Caco-2 (cell line): Measurements from ENCODE around the gene MRC2. TPM values are rescaled to one million over a fixed set of nuclear protein-coding genes. Genes with fewer than 3 reads are reported as not detected.

Source experiments
- BruUV-seq: library from RNA; stranded (reverse); fragments of 400-500 nt; replicated peaks from 2 replicates; lab custom pipeline; 2021; lab: Mats Ljungman, UMichigan
- CTCF ChIA-PET: fragments of 300-600 bp; sonication (Branson Sonifier 250); formaldehyde crosslinking; loops from one replicate; lab custom pipeline; 2022; ENCODE audit warnings: antibody characterized with exemption; lab: Charles Lee
- POLR2A ChIA-PET: fragments of 300-600 bp; sonication (Branson Sonifier 250); formaldehyde crosslinking; loops from one replicate; lab custom pipeline; 2022; ENCODE audit warnings: antibody characterized with exemption; lab: Charles Lee
- DNase-seq, 2 experiments: peaks; one replicate each; pipeline versions ENCODE4 v3.0.0 to v3.0.0-alpha.2; 2020 to 2022
- H3K27me3 ChIP-seq: replicated peaks from 2 replicates; pipeline ENCODE4 v1.6.0; 2011; ENCODE audit warnings: low read length; ENCODE audit not compliant: control insufficient read depth, insufficient read depth
- H3K36me3 ChIP-seq: 2 replicates; pipeline ENCODE4 v1.5.1; 2011; ENCODE audit warnings: low read length; ENCODE audit not compliant: control insufficient read depth, insufficient read depth
- H3K4me1 ChIP-seq: fragments of 250-450 bp; sonication (Bioruptor Pico); 2 replicates; pipeline ENCODE4 v1.5.1; 2020; ENCODE audit warnings: mild to moderate bottlenecking
- H3K4me3 ChIP-seq: 2 replicates; pipeline ENCODE4 v1.5.1; 2011; ENCODE audit warnings: low read depth, mild to moderate bottlenecking, control low read depth, low read length
- H3K9me3 ChIP-seq: fragments of 250-450 bp; sonication (Bioruptor Pico); 2 replicates; pipeline ENCODE4 v1.5.1; 2020; ENCODE audit warnings: mild to moderate bottlenecking, moderate library complexity
- H3K27ac Mint-ChIP-seq: one replicate; pipeline ENCODE4 v1.8.0; 2022; ENCODE audit warnings: mixed read lengths; ENCODE audit not compliant: unreplicated experiment
- H3K27me3 Mint-ChIP-seq: one replicate; pipeline ENCODE4 v1.8.0; 2022; ENCODE audit warnings: mixed read lengths; ENCODE audit not compliant: insufficient read depth, unreplicated experiment
- H3K36me3 Mint-ChIP-seq: one replicate; pipeline ENCODE4 v1.8.0; 2022; ENCODE audit warnings: mild to moderate bottlenecking, mixed read lengths; ENCODE audit not compliant: insufficient read depth, unreplicated experiment
- H3K4me1 Mint-ChIP-seq: one replicate; pipeline ENCODE4 v1.8.0; 2022; ENCODE audit warnings: low read depth, mixed read lengths; ENCODE audit not compliant: unreplicated experiment
- H3K4me3 Mint-ChIP-seq: one replicate; pipeline ENCODE4 v1.8.0; 2022; ENCODE audit warnings: mild to moderate bottlenecking, moderate library complexity, mixed read lengths; ENCODE audit not compliant: unreplicated experiment
- H3K9me3 Mint-ChIP-seq: one replicate; pipeline ENCODE4 v1.8.0; 2022; ENCODE audit warnings: mixed read lengths; ENCODE audit not compliant: unreplicated experiment
- intact Hi-C: fragments of 100-400 bp; cut with micrococcal nuclease; formaldehyde crosslinking; loops from one replicate; pipeline ENCODE4 v1.10.0; 2022; ENCODE audit not compliant: unreplicated experiment
- total RNA-seq: library from RNA; stranded (reverse); gene quantifications from 2 replicates; pipeline ENCODE4 v1.2.3, GENCODE V29; 2022
- TF ChIP-seq, protein P1 (sequence below), 2 experiments: fragments of 200-600 bp in 1 of 2; IDR thresholded peaks; 1 replicate in 1 of 2; 2 replicates in 1 of 2; pipeline versions ENCODE4 v1.5.1 to v1.8.0; 2011 to 2022; ENCODE audit warnings: antibody characterized with exemption in 1 of 2, control low read depth in 1 of 2, inconsistent platforms in 1 of 2, low read depth in 1 of 2, low read length in 1 of 2, mild to moderate bottlenecking in 1 of 2, moderate library complexity in 1 of 2; ENCODE audit not compliant: insufficient read depth in 1 of 2, severe bottlenecking in 1 of 2, unreplicated experiment in 1 of 2

Gene MRC2
- total RNA-seq, 1 experiment from 2014 or later: 7.0 TPM

DNA sequence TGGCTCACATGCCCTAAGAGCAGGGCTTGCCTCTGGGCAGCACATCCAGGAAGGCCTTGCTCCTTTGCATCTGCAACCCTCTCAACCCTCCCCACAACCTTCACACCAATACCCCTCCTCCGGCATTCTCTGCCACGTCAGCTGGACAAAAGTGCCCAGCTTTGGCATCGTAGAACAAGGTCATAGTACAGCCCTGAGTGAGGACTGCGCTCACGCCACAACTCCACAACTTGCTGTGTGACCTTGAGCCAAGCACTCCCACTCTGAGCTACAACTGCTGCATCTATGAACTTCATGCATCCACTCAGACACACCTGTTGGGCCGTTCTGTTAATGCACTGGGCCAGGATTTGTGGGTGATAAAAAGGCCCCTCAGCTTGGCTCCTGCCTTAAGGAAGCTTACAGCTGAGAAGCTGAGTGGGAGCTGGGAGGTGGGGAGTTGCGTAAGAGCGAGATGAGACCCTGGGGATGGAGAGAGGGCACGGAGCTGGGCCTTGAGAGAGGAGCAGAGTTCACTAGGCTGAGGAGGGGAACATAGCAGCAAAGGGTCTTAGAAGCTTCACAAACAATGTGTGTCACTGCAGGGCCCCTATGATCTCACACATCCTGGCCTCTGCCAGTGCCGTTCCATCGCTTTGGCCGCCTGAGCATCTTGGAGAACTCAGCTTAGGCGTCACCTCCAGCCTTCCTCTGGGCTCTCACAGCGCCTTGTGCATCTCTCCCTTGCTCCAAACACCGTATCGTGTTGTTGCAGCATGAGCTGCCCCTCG lies 8.6 kb upstream of the MRC2 start:
- Histone ChIP-seq H3K4me1 (no peaks in the 10 kb centered on the region), H3K4me3 (no peak overlapping the region), H3K36me3 (peaks cover 1% of the 10 kb centered on the region), H3K9me3 (no peaks in the 10 kb centered on the region), H3K27me3 (no peaks in the 10 kb centered on the region)
- DNase-seq: no peak
- ChIA-PET CTCF (no interaction called here), POLR2A (interaction anchor here (0.6 kb wide), 1 partner anchor 1098 kb away, joined by 3 read pairs; no protein-coding TSS in a partner anchor)
- TF ChIP-seq, protein P1, sequence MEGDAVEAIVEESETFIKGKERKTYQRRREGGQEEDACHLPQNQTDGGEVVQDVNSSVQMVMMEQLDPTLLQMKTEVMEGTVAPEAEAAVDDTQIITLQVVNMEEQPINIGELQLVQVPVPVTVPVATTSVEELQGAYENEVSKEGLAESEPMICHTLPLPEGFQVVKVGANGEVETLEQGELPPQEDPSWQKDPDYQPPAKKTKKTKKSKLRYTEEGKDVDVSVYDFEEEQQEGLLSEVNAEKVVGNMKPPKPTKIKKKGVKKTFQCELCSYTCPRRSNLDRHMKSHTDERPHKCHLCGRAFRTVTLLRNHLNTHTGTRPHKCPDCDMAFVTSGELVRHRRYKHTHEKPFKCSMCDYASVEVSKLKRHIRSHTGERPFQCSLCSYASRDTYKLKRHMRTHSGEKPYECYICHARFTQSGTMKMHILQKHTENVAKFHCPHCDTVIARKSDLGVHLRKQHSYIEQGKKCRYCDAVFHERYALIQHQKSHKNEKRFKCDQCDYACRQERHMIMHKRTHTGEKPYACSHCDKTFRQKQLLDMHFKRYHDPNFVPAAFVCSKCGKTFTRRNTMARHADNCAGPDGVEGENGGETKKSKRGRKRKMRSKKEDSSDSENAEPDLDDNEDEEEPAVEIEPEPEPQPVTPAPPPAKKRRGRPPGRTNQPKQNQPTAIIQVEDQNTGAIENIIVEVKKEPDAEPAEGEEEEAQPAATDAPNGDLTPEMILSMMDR (IDR thresholded peaks at IDR 0.05; ENCODE audit: insufficient read depth in 1 of 2, low read depth in 1 of 2, low read length in 1 of 2, severe bottlenecking in 1 of 2, unreplicated experiment in 1 of 2): no peak
- Mint-ChIP-seq H3K4me1 (no peaks in the 10 kb centered on the region), H3K4me3 (no peak overlapping the region), H3K27ac (no peak overlapping the region), H3K27me3 (no peaks in the 10 kb centered on the region), H3K9me3 (no peaks in the 10 kb centered on the region), H3K36me3 (peaks cover 36% of the 10 kb centered on the region)
- intact Hi-C loops: no loop called here
- BruUV-seq: no TSS peak

DNA sequence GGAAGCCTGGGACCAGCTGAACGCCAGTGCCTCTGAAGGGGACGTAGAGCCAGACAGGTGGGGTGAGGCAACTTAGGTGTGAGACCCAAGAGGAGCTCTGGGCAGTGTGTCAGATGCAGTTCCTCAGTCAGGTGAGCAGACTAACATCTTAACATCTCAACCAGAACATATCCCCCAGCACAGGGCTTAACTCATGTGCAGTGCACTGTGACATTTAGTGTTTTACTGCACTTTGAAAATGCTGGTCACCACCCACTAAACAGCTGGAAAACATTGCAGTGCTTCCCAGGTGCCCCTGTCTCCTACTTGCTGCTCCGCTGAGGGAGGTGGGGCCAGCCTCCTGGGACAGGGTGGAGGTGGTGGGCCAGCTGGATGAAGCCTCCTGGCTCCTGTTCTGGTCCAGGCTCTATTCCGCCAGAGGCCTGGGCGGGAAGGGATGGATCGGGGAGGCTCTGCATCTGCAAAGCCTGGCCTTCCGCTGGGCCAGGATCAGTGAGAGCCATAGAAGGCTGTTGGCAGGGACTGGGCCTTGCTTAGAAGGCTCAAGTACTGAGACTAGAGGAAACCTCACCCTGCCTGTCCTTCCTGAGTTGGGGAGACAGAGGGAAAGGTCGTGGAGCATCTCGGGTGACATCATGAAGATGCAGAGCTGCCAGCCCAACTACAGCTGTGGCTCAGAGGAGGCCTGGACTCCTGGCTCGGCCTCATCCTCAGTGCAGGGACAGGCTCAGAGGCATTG lies 7.9 kb upstream of the MRC2 start:
- intact Hi-C loops: no loop called here
- no TSS peak for BruUV-seq
- Histone ChIP-seq H3K9me3 (no peaks in the 10 kb centered on the region), H3K36me3 (peaks cover 1% of the 10 kb centered on the region), H3K4me3 (no peak overlapping the region), H3K27me3 (no peaks in the 10 kb centered on the region), H3K4me1 (no peaks in the 10 kb centered on the region)
- ChIA-PET CTCF (no interaction called here), POLR2A (interaction anchor here (0.6 kb wide), 1 partner anchor 1098 kb away, joined by 3 read pairs; no protein-coding TSS in a partner anchor)
- TF ChIP-seq, protein P1 (IDR thresholded peaks at IDR 0.05; ENCODE audit: insufficient read depth in 1 of 2, low read depth in 1 of 2, low read length in 1 of 2, severe bottlenecking in 1 of 2, unreplicated experiment in 1 of 2): no peak
- H3K27me3 Mint-ChIP-seq: no peaks in the 10 kb centered on the region
- no peaks in the 10 kb centered on the region for H3K4me1 Mint-ChIP-seq
- peaks cover 30% of the 10 kb centered on the region for H3K36me3 Mint-ChIP-seq
- no peak overlapping the region for H3K27ac Mint-ChIP-seq
- H3K4me3 Mint-ChIP-seq: no peak overlapping the region
- no peaks in the 10 kb centered on the region for H3K9me3 Mint-ChIP-seq
- no peak for DNase-seq

DNA sequence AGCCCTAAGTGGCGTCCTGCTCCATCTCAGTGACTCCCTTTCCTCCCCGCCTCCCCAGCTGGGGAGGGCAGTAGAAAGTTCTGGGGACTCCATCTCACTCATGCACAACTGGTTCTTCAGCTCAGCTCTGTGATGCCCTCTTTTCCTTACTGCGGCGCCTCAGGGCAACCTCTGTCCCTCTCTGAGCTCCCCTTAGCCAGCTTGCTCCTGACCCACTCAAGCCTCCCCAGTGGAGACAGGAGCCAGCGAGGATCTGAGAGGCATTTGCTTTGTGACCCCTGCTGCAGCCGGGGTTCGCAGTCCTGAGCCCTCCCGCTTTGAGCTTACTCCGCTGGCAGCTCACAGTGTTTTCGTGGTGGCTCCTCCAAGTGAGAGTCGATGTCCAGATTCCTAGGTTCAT lies 6.2 kb upstream of the MRC2 start:
- no peaks in the 10 kb centered on the region; the same call in none of the 2 replicates for H3K36me3 ChIP-seq
- H3K4me1 Mint-ChIP-seq: peaks cover under 1% of the 10 kb centered on the region
- intact Hi-C loops: no loop called here
- H3K36me3 Mint-ChIP-seq: peaks cover 38% of the 10 kb centered on the region
- no peak overlapping the region for H3K27ac Mint-ChIP-seq
- no peaks in the 10 kb centered on the region for H3K27me3 ChIP-seq
- ChIA-PET POLR2A (no interaction called here), CTCF (interaction anchor here (0.6 kb wide), 1 partner anchor 68 kb away, joined by 3 read pairs; no protein-coding TSS in a partner anchor)
- no peaks in the 10 kb centered on the region for H3K27me3 Mint-ChIP-seq
- no peak overlapping the region for H3K4me3 ChIP-seq
- TF ChIP-seq, protein P1 (IDR thresholded peaks at IDR 0.05; ENCODE audit: insufficient read depth in 1 of 2, low read depth in 1 of 2, low read length in 1 of 2, severe bottlenecking in 1 of 2, unreplicated experiment in 1 of 2): no peak
- DNase-seq: no peak
- no peak overlapping the region for H3K4me3 Mint-ChIP-seq
- H3K4me1 ChIP-seq: no peaks in the 10 kb centered on the region
- no peaks in the 10 kb centered on the region for H3K9me3 Mint-ChIP-seq
- no peaks in the 10 kb centered on the region for H3K9me3 ChIP-seq
- no TSS peak for BruUV-seq
